Aorta (tissue), 5 donors: Measurements from ENCODE around the gene NTM. TPM values are rescaled to one million over a fixed set of nuclear protein-coding genes. Genes with fewer than 3 reads are reported as not detected.
"Not testable (repeated sequence)": the region's sequence is repeated elsewhere in the genome, so short reads cannot be mapped to it uniquely, and the experiment has no call there.

ENCODE experiments used
- ATAC-seq: fragments of 200-7000 bp; cut with Tn5 transposase; one replicate; pipeline ENCODE4 v1.9.1; 2022; ENCODE audit warnings: moderate library complexity; ENCODE audit not compliant: low FRiP score
- DNase-seq, 2 donors: peaks; one replicate each; pipeline ENCODE4 v3.0.0-alpha.2; 2020
- H3K27ac ChIP-seq, 2 donors: one replicate each; pipeline ENCODE4 v1.5.1; 2013; ENCODE audit warnings: low read length in 2 of 2, mild to moderate bottlenecking in 2 of 2, moderate library complexity in 2 of 2, control low read depth in 1 of 2, inconsistent platforms in 1 of 2, low read depth in 1 of 2
- H3K27me3 ChIP-seq, 2 donors: one replicate each; pipeline ENCODE4 v1.6.1; 2013; ENCODE audit warnings: control low read depth in 1 of 2, low read length in 1 of 2, mild to moderate bottlenecking in 1 of 2, moderate library complexity in 1 of 2; ENCODE audit not compliant: insufficient read depth in 2 of 2, control insufficient read depth in 1 of 2
- H3K36me3 ChIP-seq, 2 donors: one replicate each; pipeline ENCODE4 v1.6.1; 2013; ENCODE audit warnings: control low read depth in 1 of 2, low read length in 1 of 2, mild to moderate bottlenecking in 1 of 2; ENCODE audit not compliant: insufficient read depth in 2 of 2, control insufficient read depth in 1 of 2
- H3K4me1 ChIP-seq, 2 donors: one replicate each; pipeline ENCODE4 v1.6.1; 2013; ENCODE audit warnings: low read length in 2 of 2, control low read depth in 1 of 2, mild to moderate bottlenecking in 1 of 2, moderate library complexity in 1 of 2; ENCODE audit not compliant: insufficient read depth in 2 of 2, control insufficient read depth in 1 of 2
- H3K4me3 ChIP-seq, 2 donors: one replicate each; pipeline ENCODE4 v1.5.1; 2013; ENCODE audit warnings: low read length in 2 of 2, control low read depth in 1 of 2, mild to moderate bottlenecking in 1 of 2
- H3K9me3 ChIP-seq: one replicate; pipeline ENCODE4 v1.6.1; 2013; ENCODE audit warnings: mild to moderate bottlenecking, low read length; ENCODE audit not compliant: control insufficient read depth
- WGBS, 2 donors: extraction: QIAGEN DNeasy Blood & Tissue Kit; methylation state at CpG; one replicate each; pipeline ENCODE4 v1.1.7; 2013; 5-methylcytosine and 5-hydroxymethylcytosine counted together
- intact Hi-C, 2 donors: fragments of 100-400 bp; cut with DNase I; formaldehyde crosslinking; loops; one replicate each; pipeline versions ENCODE4 v1.14.2 to v1.15.0; 2022
- polyA plus RNA-seq, 2 donors: library from polyadenylated mRNA; stranded (reverse); fragments of 200-250 nt; gene quantifications; one replicate each; pipeline ENCODE4 v1.2.3, GENCODE V29; 2013
- total RNA-seq, 2 donors: library from RNA; stranded (reverse); fragmentation: NEBNext Ultra II Directional; extraction: Animal tissue kit (Norgen Biotek cat#: 25700); gene quantifications; one replicate each; pipeline ENCODE4 v1.2.1, GENCODE V29; 2021
- donor health status: healthy with polysubstance abuse.
- donor health status: Bipolar disorder and iron deficiency.
- donor health status: DM: no; HTN: no; CAD: no.
- donor health status: DM: no; HTN: no; CAD: no.
- donor health status: DM: yes; HTN: yes; CAD: no.

Gene NTM
- total and polyA plus RNA-seq, 4 donors = 0.28 to 5.3 (median 1.9) TPM; not detected in 1

DNA sequence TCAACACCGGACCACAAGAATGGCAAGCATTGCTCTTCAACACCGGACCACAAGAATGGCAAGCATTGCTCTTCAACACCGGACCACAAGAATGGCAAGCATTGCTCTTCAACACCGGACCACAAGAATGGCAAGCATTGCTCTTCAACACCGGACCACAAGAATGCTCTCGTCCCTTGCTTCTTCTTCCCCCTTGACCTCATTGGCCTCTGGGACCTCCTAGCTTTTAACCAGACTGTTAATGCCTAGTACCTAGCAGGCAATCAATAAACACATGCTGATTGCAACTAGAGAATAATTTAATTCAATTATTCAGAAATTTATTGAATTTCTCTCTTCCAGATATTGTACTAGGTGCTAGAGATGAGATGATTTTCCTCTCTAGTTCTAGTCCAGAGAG, 28.0 kb upstream of the NTM start:
- ATAC-seq, intact Hi-C loops: not testable (repeated sequence)
- 93 to 94% methylated on average over 3 to 4 of the region's 6 CpGs for WGBS, 2 donors

DNA sequence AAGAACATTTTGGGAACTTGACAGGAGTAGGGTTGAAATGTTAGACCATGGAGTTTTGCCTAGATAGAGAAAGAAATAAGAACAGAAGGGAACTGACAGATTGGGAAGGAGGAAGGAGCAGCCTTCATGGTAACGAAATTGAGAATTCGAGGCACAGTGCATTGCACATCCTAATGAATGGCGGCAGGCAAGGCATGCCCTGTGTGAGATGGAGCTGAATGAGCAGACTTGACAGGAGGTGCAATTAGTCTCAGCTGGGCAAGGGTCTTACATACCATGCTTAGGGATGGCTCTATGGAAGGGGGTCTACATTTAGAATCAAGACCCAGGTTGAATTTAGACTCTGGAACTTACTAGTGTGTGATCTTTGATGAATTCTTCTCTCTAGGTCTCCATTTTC, 25.0 kb upstream of the NTM start:
- no peak for DNase-seq
- ATAC-seq = no peak
- intact Hi-C loops = no loop called here
- Histone ChIP-seq H3K9me3 (peaks cover 1% of the 10 kb centered on the region), H3K4me1 (no peaks in the 10 kb centered on the region), H3K27me3 (no peaks in the 10 kb centered on the region), H3K27ac (no peak overlapping the region), H3K36me3 (no peaks in the 10 kb centered on the region), H3K4me3 (no peak overlapping the region)
- 83 to 91% methylated on average over 3 of the region's 3 CpGs for WGBS, 2 donors

More for the DNA sequence above, 28.0 kb upstream of the NTM start:
- H3K9me3 ChIP-seq, H3K36me3 ChIP-seq, H3K4me3 ChIP-seq, H3K4me1 ChIP-seq, DNase-seq, H3K27ac ChIP-seq, H3K27me3 ChIP-seq: not testable (repeated sequence)

DNA sequence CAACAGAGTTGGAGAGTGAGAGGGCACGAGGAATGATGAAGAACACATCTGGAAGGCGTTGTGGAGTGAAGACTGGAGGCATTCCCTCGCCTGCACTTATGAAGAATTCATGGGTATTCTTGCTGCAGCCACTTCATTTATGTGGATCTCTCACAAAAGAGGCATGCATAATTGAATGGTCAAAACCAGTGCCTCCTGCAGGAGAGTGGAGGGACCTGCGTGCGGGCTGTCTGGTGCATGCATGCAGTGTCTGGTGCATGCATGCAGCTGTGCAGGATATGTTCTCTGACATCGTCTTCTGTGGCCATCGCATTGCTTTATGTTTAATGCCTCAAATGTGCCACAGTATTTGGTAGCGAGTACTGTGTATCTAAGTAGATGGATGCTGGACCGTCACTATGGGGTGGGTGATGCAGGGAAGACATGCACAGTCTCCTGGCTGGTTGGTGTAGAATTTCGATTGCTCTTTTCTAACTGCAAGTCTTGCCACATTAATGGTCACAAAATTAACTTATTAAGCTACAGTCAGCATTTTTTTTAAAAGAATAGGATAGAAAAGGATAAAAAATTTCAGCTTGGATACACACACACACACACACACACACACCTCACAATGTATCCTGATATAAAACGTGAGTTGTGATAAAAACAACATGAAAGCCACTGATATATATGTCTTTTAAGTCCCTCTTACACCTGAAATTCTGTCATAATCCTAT, 20.9 kb upstream of the NTM start:
- ATAC-seq (no peak), DNase-seq (no peak)
- H3K4me3 ChIP-seq = no peak overlapping the region
- H3K4me1 ChIP-seq = no peaks in the 10 kb centered on the region
- H3K36me3 ChIP-seq = no peaks in the 10 kb centered on the region
- H3K27me3 ChIP-seq = no peaks in the 10 kb centered on the region
- no peak overlapping the region for H3K27ac ChIP-seq
- peaks cover 3% of the 10 kb centered on the region for H3K9me3 ChIP-seq
- intact Hi-C loops = no loop called here
- WGBS, 2 donors = 60 to 62% methylated on average over 11 of the region's 11 CpGs

DNA sequence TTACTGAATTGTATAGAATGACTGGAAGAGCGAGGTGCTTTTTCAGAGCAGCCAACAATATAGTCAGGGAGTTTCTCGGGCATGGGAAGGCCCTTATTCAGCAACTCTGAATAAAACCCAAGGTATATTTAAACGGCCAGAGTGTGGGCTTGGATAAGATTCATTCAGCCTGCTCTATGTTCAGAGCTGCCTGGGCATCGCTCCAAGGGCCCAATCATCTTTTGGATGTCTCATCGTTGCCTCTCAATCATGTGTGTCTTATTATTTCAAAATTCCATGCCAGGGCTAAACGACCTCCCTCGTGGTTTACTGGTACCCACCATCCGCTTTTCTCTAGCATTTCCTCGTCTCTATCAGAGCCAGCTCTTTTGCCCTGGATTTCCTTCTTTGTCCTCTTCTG, 19.5 kb upstream of the NTM start:
- Histone ChIP-seq H3K9me3 (peaks cover 1% of the 10 kb centered on the region), H3K36me3 (no peaks in the 10 kb centered on the region), H3K27me3 (no peaks in the 10 kb centered on the region), H3K4me1 (no peaks in the 10 kb centered on the region), H3K27ac (no peak overlapping the region), H3K4me3 (no peak overlapping the region)
- intact Hi-C loops = no loop called here
- ATAC-seq = no peak
- 63 to 71% methylated on average over 9 of the region's 9 CpGs for WGBS, 2 donors
- no peak for DNase-seq

DNA sequence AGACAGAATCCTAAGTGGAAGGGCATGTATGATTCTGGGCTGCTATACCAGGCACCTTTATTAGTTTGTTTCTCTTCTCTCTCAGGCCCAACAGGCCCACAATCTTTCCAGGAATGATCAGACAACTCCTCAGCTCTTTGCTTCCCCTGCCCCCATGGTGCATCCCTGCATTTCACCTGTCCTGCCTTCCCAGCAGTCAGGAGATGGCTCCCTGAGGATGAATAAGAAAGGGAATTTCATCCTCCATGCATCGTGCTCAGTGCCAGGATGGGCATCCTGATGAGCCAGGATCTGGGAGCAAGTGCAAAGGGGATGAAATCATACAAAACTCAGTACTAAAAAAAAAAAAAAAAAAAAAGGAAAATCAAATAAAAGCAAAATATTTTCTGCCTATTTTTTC, 18.6 kb upstream of the NTM start:
- intact Hi-C loops = no loop called here
- no peak for ATAC-seq
- Histone ChIP-seq H3K4me1 (no peaks in the 10 kb centered on the region), H3K4me3 (no peak overlapping the region), H3K27me3 (no peaks in the 10 kb centered on the region), H3K36me3 (no peaks in the 10 kb centered on the region), H3K9me3 (peaks cover 1% of the 10 kb centered on the region), H3K27ac (no peak overlapping the region)
- DNase-seq = no peak
- 21 to 23% methylated on average over 1 of the region's 1 CpG for WGBS, 2 donors

DNA sequence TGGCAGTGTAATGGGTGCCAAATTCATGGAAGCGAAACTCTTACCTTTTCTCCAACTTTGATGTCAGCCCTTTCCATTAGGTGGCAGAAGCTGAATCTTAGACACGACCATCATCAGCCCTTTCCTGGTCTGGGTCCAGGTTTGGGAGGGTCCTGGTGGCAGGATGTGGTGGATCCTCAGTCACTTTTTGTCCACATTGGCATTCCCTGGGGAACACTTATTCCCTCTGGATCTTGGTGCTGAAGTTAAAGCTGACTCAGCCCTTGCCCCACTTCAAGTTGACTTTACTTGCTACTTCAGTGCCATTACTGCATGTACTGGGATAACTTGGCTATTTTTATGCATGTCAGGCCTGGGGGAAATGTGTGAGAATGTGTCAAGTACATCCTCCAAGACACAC, 16.6 kb upstream of the NTM start:
- Histone ChIP-seq H3K4me3 (no peak overlapping the region), H3K4me1 (no peaks in the 10 kb centered on the region), H3K27me3 (no peaks in the 10 kb centered on the region), H3K36me3 (no peaks in the 10 kb centered on the region), H3K9me3 (peaks cover 1% of the 10 kb centered on the region), H3K27ac (no peak overlapping the region)
- intact Hi-C loops = no loop called here
- no peak for DNase-seq
- no peak for ATAC-seq
- 73 to 81% methylated on average over 2 of the region's 2 CpGs for WGBS, 2 donors

DNA sequence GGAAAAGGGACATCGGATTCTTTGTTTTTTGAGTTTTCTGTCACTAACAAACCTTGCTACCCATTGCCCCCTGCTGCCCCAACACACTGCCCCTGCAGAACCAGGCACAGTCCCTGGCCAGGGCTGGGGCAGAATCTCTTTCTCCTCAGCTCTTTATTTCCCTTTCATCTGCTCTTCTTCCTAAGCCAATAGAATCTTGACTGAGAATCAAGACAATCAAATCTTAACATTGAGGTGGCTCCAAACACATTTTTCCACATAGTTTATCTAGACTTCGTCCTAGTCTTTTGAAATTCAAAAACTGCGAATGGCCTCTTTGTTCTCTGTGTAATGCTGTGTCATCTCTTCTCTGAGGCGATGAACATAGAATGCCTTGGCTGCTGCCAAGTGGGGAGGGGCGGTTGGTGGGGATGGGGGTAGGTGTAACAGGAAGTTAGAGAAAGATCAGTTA, 16.1 kb upstream of the NTM start:
- Histone ChIP-seq H3K4me1 (no peaks in the 10 kb centered on the region), H3K4me3 (no peak overlapping the region), H3K9me3 (peaks cover 1% of the 10 kb centered on the region), H3K27ac (no peak overlapping the region), H3K27me3 (no peaks in the 10 kb centered on the region), H3K36me3 (no peaks in the 10 kb centered on the region)
- DNase-seq = no peak
- WGBS, 2 donors = 43 to 47% methylated on average over 5 of the region's 5 CpGs
- intact Hi-C loops = no loop called here
- no peak for ATAC-seq

DNA sequence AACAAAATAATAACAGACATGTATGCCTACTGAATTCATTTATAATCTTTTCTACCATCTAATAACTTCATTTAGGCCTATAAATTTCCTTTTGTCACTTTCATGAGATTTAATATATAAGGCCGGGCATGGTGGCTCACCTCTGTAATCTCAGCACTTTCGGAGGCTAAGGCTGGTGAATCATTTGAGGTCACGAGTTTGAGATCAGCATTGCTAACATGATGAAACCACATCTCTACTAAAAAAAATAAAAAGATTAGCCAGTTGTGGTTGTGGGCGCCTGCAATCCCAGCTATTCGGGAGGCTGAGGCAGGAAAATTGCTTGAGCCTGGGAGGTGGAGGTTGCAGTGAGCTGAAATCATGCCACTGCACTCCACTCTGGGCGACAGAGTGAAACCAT, 14.2 kb upstream of the NTM start:
- H3K4me1 ChIP-seq = no peaks in the 10 kb centered on the region
- H3K9me3 ChIP-seq = peaks cover 1% of the 10 kb centered on the region
- no peak for ATAC-seq
- intact Hi-C loops = no loop called here
- 80 to 84% methylated on average over 6 of the region's 6 CpGs for WGBS, 2 donors
- no peaks in the 10 kb centered on the region for H3K27me3 ChIP-seq
- no peak overlapping the region for H3K27ac ChIP-seq
- H3K4me3 ChIP-seq = no peak overlapping the region
- DNase-seq = no peak
- H3K36me3 ChIP-seq = no peaks in the 10 kb centered on the region

DNA sequence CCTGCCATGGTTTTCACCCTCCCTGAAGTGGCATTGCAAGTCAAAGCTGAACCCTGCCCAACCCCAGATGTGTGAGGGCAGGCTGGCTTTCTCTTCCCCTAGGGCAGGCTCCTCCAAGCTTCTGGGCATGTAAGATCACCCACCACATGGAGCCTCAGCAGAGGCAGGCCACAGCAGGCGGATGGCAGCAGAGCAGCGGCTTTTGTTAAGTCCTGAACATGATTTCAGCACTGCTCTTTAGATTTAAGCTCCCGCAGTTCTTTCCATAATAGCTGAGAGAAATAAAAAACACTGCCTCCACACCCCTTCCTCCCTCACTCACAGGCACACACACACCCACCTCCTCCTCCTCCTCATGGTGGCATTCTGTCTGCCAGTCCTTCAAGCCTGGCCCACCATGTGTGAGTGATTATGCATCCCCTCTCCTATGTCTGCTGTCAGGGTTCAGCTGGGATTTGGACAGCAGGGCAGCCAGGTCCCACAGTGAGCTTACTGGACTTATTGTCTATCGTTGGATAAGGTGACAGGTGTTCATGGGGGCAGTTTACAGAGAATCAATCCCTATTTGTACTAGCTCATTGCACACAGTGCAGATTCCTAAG, 5.0 kb upstream of the NTM start:
- intact Hi-C loops = no loop called here
- H3K27ac ChIP-seq = no peak overlapping the region
- no peak for DNase-seq
- WGBS, 2 donors = 48 to 53% methylated on average over 4 of the region's 4 CpGs
- H3K9me3 ChIP-seq = no peaks in the 10 kb centered on the region
- no peaks in the 10 kb centered on the region for H3K36me3 ChIP-seq
- H3K4me1 ChIP-seq = no peaks in the 10 kb centered on the region
- ATAC-seq = no peak
- no peaks in the 10 kb centered on the region for H3K27me3 ChIP-seq
- H3K4me3 ChIP-seq = no peak overlapping the region
